Muscle of arm (tissue), 12 donors: ENCODE measurements around the gene CST2. TPM values are rescaled to one million over a fixed set of nuclear protein-coding genes. Genes with fewer than 3 reads are reported as not detected.
"Not testable (repeated sequence)": the region's sequence is repeated elsewhere in the genome, so short reads cannot be mapped to it uniquely, and the experiment has no call there.

Experiments used
- DNase-seq: peaks from one replicate; pipeline ENCODE4 v3.0.0-alpha.2; 2013
- polyA plus RNA-seq, 12 donors: library from polyadenylated mRNA; unstranded; fragments of 120-200 nt; gene quantifications; one replicate each; pipeline ENCODE4 v1.2.1, GENCODE V29; 2013; ENCODE audit not compliant: insufficient read length in 12 of 12

CST2 gene
- polyA plus RNA-seq, 12 donors, result not detected

- DNase-seq, result not testable (repeated sequence)
These were observed 15.0 kb downstream of the CST2 start for GRCh38 chr20:23811559-23811958.

- not testable (repeated sequence) for DNase-seq
These were observed 16.2 kb downstream of the CST2 start for GRCh38 chr20:23810349-23810748.

GRCh38 chr20:23800865-23801264 lies 25.7 kb downstream of the CST2 start:
- no peak for DNase-seq

- not testable (repeated sequence) for DNase-seq
These were observed 27.2 kb downstream of the CST2 start for GRCh38 chr20:23799216-23799847.

- DNase-seq, result no peak
These were observed 31.0 kb downstream of the CST2 start for GRCh38 chr20:23795526-23795925.

- DNase-seq, result no peak
These were observed 31.7 kb downstream of the CST2 start for GRCh38 chr20:23794841-23795240.

GRCh38 chr20:23794065-23794464 lies 32.5 kb downstream of the CST2 start:
- DNase-seq, result no peak

DNA sequence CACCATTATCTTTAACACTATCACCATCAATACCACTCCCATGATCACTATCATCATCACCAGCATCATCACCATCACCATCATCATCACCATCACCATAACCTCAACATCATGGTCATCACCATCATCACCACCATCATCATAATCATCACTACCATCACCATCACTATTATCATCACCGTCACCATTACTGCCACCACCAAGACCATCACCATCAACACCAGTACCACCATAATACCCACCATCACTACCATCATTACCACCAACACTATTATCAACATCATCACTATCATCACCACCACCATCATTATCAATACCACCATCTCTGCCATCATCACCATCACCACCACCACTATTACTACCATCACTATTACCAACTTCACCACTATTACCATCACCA lies 43.1 kb downstream of the CST2 start:
- no peak for DNase-seq

GRCh38 chr20:23782366-23782983 lies 44.1 kb downstream of the CST2 start:
- DNase-seq, result no peak

DNA sequence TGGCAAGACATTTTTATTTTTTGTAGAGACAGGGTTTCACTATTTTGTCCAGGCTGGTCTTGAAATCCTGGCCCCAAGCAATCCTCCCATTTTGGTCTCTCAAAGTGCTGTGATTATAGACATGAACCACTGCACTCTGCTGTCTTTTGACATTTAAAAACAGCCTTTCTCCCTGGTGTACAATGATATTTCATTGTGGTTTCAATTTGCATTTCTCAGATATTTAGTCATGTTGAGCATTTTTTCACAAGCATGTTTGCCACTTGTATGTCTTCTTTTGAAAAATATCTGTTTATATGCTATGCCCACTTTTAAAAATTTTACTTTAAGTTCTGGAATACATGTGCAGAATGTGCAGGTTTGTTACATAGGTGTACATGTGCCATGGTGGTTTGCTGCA lies 47.9 kb downstream of the CST2 start:
- DNase-seq, result not testable (repeated sequence)

- not testable (repeated sequence) for DNase-seq
These were observed 49.1 kb downstream of the CST2 start for GRCh38 chr20:23777380-23777779.

- DNase-seq, result no peak
These were observed 50.3 kb downstream of the CST2 start for GRCh38 chr20:23776067-23776771.

- no peak for DNase-seq
These were observed 52.4 kb downstream of the CST2 start for GRCh38 chr20:23774081-23774480.

Other genes with a start within 250 kb of the CST2 start
- gene CST9, start 220.8 kb downstream of the CST2 start, polyA plus RNA-seq, result not detected
- 100 to 1,000 TPM in 4 of 12 donors, 10 to 100 TPM in 7, not detected in 1; 67.9 to 280 (median 88.8) TPM for gene CST3, start 188.8 kb downstream of the CST2 start, polyA plus RNA-seq
- gene CST4, start 137.7 kb downstream of the CST2 start, polyA plus RNA-seq, result not detected
- not detected for gene CST1, start 75.8 kb downstream of the CST2 start, polyA plus RNA-seq
- not detected for gene CST5, start 53.0 kb upstream of the CST2 start, polyA plus RNA-seq
- gene GGTLC1, start 162.1 kb upstream of the CST2 start, polyA plus RNA-seq, result not detected